ENCODE measurements around the gene HPX.

HPX gene

GRCh38 chr11:6459099-6459450 is 18.3 kb upstream of the HPX start:
- in situ Hi-C loops (cut with HindIII; ENCODE audit: low pct_ligation_motif_present, low sequenced_read_pairs) = no loop called here
- H3K4me3 ChIP-seq (ENCODE audit: low read depth, low read length) = no peak overlapping the region
- peaks cover 46% of the 10 kb centered on the region for H3K36me3 ChIP-seq (replicated peaks)
- H3K27me3 ChIP-seq (replicated peaks) = no peaks in the 10 kb centered on the region
- DNase-seq = no peak
- no peak for TF ChIP-seq CTCF (IDR thresholded peaks at IDR 0.05; ENCODE audit: low read depth, low read length, missing control alignments)
- H3K27ac ChIP-seq = no peak overlapping the region

GRCh38 chr11:6458352-6459098 is 17.7 kb upstream of the HPX start:
- no peak for DNase-seq
- in situ Hi-C loops (cut with HindIII; ENCODE audit: low pct_ligation_motif_present, low sequenced_read_pairs) = no loop called here
- peaks cover 43% of the 10 kb centered on the region for H3K36me3 ChIP-seq (replicated peaks)
- TF ChIP-seq CTCF (IDR thresholded peaks at IDR 0.05; ENCODE audit: low read depth, low read length, missing control alignments) = no peak
- no peaks in the 10 kb centered on the region for H3K27me3 ChIP-seq (replicated peaks)
- no peak overlapping the region for H3K4me3 ChIP-seq (ENCODE audit: low read depth, low read length)
- no peak overlapping the region for H3K27ac ChIP-seq

- H3K27ac ChIP-seq = no peak overlapping the region
- H3K27me3 ChIP-seq (replicated peaks) = no peaks in the 10 kb centered on the region
- no peak for TF ChIP-seq CTCF (IDR thresholded peaks at IDR 0.05; ENCODE audit: low read depth, low read length, missing control alignments)
- in situ Hi-C loops (cut with HindIII; ENCODE audit: low pct_ligation_motif_present, low sequenced_read_pairs) = no loop called here
- H3K36me3 ChIP-seq (replicated peaks) = peaks cover 40% of the 10 kb centered on the region
- DNase-seq = no peak
- no peak overlapping the region for H3K4me3 ChIP-seq (ENCODE audit: low read depth, low read length)
Observed at GRCh38 chr11:6457581-6458320, 17.0 kb upstream of the HPX start.

- H3K27ac ChIP-seq = no peak overlapping the region
- in situ Hi-C loops (cut with HindIII; ENCODE audit: low pct_ligation_motif_present, low sequenced_read_pairs) = no loop called here
Observed at GRCh38 chr11:6456361-6457073, 15.7 kb upstream of the HPX start.

GRCh38 chr11:6455070-6455469 is 14.3 kb upstream of the HPX start:
- peaks cover 58% of the 10 kb centered on the region for H3K36me3 ChIP-seq (replicated peaks)
- in situ Hi-C loops (cut with HindIII; ENCODE audit: low pct_ligation_motif_present, low sequenced_read_pairs) = no loop called here
- TF ChIP-seq CTCF (IDR thresholded peaks at IDR 0.05; ENCODE audit: low read depth, low read length, missing control alignments) = no peak
- H3K27ac ChIP-seq = no peak overlapping the region
- no peak overlapping the region for H3K4me3 ChIP-seq (ENCODE audit: low read depth, low read length)
- DNase-seq = no peak
- H3K27me3 ChIP-seq (replicated peaks) = no peaks in the 10 kb centered on the region

More at GRCh38 chr11:6456361-6457073, 15.7 kb upstream of the HPX start:
- H3K36me3 ChIP-seq (replicated peaks) = peaks cover 44% of the 10 kb centered on the region
- no peak overlapping the region for H3K4me3 ChIP-seq (ENCODE audit: low read depth, low read length)
- no peak for TF ChIP-seq CTCF (IDR thresholded peaks at IDR 0.05; ENCODE audit: low read depth, low read length, missing control alignments)
- H3K27me3 ChIP-seq (replicated peaks) = no peaks in the 10 kb centered on the region
- DNase-seq = no peak

Data from brain microvascular endothelial cell (primary cell).